Cardiac fibroblast (primary cell): ENCODE results near the gene NOS3.

ENCODE experiments used
- DNase-seq, 2 donors: peaks; one replicate each; pipeline versions ENCODE4 v3.0.0 to v3.0.0-alpha.2; 2010; ENCODE audit warnings: low read depth in 2 of 2
- H3K4me3 ChIP-seq, 2 donors: replicated peaks in 1 of 2; 1 replicate in 1 of 2; 2 replicates in 1 of 2; pipeline ENCODE4 v1.5.1; 2011; ENCODE audit warnings: low read depth in 2 of 2, low read length in 2 of 2, mild to moderate bottlenecking in 2 of 2, moderate library complexity in 1 of 2
- TF ChIP-seq, protein P1 (sequence below): IDR thresholded peaks from one replicate; pipeline ENCODE4 v1.5.1; 2011; ENCODE audit warnings: low read depth, mild to moderate bottlenecking, low read length, inconsistent platforms

Gene NOS3

DNA sequence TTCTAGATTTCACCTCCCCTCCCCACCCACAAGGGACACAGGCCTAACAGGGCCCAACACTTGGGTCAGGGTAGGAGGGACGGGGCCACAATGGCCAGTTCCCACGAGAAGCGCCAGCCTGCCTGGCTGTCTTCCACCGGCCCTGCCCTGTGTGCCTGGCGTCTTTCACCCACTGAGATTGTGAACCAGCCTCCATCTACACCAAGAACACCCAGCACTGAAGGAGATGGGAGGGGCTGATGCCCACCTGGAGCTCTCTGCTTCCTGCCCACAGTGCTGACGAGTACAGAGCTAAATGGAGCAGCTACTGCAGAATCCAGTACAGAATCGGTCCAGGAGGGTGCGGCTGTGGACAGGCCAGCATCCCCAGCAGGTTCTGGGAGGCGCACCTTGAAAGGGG lies 55.1 kb downstream of the NOS3 start:
- H3K4me3 ChIP-seq = no peak overlapping the region
- TF ChIP-seq, protein P1, sequence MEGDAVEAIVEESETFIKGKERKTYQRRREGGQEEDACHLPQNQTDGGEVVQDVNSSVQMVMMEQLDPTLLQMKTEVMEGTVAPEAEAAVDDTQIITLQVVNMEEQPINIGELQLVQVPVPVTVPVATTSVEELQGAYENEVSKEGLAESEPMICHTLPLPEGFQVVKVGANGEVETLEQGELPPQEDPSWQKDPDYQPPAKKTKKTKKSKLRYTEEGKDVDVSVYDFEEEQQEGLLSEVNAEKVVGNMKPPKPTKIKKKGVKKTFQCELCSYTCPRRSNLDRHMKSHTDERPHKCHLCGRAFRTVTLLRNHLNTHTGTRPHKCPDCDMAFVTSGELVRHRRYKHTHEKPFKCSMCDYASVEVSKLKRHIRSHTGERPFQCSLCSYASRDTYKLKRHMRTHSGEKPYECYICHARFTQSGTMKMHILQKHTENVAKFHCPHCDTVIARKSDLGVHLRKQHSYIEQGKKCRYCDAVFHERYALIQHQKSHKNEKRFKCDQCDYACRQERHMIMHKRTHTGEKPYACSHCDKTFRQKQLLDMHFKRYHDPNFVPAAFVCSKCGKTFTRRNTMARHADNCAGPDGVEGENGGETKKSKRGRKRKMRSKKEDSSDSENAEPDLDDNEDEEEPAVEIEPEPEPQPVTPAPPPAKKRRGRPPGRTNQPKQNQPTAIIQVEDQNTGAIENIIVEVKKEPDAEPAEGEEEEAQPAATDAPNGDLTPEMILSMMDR = no peak
- DNase-seq = no peak

DNA sequence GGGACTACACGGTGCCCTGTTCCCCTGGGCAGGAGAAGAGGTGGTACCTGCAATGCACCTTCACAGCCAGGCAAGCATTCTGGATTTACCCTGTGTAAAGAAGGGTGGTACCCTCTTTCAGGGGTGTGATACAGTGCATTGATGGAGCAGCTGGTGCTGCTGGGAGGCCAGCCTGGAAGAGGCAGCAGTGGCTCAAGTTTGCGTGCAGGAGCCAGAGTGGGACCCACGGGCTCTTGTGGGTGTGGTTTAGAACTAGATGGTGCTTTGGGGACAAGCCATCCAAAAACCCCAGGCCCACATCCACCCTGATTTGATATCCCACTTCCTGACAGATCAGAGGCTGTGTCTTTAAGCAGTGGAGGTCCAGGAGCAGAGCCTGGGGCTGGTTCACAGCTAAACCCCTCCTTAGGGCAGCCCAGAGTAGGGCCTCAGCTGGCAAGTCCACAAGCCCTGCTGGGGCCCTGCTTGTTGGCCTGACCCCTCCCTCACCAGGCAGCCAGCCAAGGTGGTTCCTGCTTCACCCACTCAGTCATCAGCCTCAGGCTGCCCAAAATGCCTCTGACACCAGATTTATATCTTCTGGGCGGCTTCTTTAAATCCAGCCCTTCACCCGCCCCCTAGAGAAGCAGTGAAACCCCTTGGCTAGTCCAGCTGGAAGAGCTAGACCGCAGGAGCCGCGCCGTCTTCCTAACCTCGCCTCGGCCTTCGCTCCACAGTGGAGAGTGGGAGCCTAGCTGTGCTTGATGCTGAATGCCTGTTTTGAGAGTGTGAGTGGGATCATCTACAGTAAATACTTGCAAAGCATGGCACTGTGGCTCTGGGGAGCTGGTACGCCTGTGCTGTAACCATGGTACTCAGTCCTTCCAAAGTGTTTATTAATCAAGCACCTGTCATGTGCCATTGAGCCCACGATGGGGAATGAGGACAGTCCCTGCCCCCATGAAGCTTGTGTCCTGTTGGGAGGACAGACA lies 56.1 kb downstream of the NOS3 start:
- peak in 1 of 2 donors; percentile 83 for DNase-seq
- TF ChIP-seq, protein P1 = no peak
- H3K4me3 ChIP-seq = no peak overlapping the region

DNA sequence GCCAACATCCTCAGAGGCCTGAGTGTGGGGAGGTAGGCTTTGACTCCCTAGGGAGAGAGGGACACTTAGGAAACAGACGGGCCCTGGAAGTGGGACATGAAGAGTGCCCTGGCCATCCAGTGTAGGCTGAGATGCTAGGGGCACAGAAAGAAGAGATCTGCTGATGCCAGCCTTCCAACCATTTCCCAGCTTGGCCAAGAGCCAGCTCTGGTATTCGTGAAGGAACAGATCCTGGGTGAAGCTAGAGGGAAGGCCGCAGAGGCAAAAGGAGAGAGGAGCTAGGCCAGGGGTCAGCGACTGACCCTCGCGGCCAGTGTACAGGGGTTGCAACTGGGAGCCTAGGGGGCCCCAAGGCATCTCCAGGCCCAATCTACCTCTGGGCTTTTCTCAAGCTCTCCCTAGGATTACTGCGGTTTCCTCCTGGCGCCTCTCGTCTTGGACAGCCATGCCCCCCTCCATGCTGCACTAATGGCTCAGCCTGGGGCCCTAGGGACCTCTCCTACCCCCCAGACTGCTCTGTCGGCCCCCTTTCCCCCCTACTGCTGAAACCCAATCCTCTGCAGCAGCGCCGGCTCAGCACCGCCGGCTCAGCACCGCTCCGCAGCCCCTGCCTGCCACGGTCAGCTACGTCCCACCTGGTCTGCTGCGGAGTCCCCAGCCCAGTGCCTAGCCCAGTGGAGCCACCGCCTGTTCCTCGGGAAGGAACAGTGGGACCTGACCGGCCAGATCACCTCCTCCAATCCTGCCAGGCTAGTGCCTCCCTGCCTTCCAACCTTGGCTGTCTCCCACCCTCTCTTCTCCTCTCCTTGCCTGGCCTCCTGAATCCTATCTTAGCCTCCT lies 57.4 kb downstream of the NOS3 start, which contains the start of gene ASIC3:
ASIC3 (plus strand) TSS at position 556 of the 840 bp plus-strand sequence. CDS start 355 bp downstream, outside the sequence.
- H3K4me3 ChIP-seq = no peak within 1 kb of the TSS
- TF ChIP-seq, protein P1 = no peak
- no peak for DNase-seq

DNA sequence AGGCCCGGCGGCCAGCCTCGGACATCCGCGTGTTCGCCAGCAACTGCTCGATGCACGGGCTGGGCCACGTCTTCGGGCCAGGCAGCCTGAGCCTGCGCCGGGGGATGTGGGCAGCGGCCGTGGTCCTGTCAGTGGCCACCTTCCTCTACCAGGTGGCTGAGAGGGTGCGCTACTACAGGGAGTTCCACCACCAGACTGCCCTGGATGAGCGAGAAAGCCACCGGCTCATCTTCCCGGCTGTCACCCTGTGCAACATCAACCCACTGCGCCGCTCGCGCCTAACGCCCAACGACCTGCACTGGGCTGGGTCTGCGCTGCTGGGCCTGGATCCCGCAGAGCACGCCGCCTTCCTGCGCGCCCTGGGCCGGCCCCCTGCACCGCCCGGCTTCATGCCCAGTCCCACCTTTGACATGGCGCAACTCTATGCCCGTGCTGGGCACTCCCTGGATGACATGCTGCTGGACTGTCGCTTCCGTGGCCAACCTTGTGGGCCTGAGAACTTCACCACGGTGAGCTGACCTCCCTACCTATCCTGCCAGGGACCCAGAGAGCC lies 58.2 kb downstream of the NOS3 start:
- no peak overlapping the region for H3K4me3 ChIP-seq
- TF ChIP-seq, protein P1 = no peak
- no peak for DNase-seq

DNA sequence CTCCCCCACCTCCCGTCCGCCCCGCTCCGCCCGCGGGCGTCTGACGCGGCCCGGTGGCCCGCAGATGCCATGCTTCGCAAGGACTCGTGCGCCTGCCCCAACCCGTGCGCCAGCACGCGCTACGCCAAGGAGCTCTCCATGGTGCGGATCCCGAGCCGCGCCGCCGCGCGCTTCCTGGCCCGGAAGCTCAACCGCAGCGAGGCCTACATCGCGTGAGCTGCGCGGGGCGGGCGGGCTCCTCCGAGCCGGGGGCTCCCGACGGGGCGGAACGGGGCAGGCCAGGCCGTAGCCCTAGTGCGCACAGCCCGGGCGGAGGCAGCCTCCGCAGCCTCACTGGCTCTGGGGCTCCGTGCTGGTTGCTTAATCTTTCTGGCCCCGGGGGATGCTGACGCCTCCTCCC lies 60.3 kb downstream of the NOS3 start:
- DNase-seq = peak; percentile 69 to 76
- H3K4me3 ChIP-seq = no peak overlapping the region

DNA sequence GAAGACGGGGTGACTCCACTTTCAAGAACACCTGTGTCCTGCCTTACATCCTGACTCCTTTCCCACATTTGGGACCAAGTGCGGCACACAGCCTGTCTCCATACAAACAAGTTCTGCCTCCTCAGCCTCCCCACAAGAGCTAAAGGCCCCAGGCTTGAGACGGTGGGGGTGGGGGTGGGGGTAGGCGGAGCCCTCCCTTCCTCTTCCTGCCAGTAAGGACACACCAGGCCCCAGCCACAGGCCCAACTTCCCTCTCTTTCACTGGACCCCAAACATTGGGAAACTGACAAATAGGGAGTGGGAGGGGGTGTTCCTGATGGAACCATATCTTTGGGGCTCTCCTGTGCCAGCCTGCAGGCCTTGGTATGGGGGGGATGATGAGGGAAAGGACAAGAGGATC lies 62.3 kb downstream of the NOS3 start:
- DNase-seq = no peak
- TF ChIP-seq, protein P1 = no peak
- H3K4me3 ChIP-seq = no peak overlapping the region

More for the DNA sequence above, 60.3 kb downstream of the NOS3 start:
- TF ChIP-seq, protein P1 = no peak
